GM23338 (cell line): Measurements from ENCODE around the gene USP6NL. TPM values are rescaled to one million over a fixed set of nuclear protein-coding genes. Genes with fewer than 3 reads are reported as not detected.

Experiments
- ATAC-seq: fragments of 200-7000 bp; cut with Tn5 transposase; 3 replicates; pipeline ENCODE4 v1.9.1; 2020
- DNase-seq: peaks from one replicate; pipeline ENCODE4 v3.0.0-alpha.2; 2015; ENCODE audit warnings: low spot score
- H2AFZ ChIP-seq: fragments of 200-600 bp; sonication (generic); 2 replicates; pipeline ENCODE4 v1.8.0; 2016; ENCODE audit warnings: antibody characterized with exemption, mild to moderate bottlenecking, moderate library complexity
- H3F3A ChIP-seq: fragments of 200-600 bp; sonication (generic); replicated peaks from 2 replicates; pipeline ENCODE4 v1.8.0; 2017; ENCODE audit warnings: antibody characterized with exemption, mixed run types, low read depth
- H3K27ac ChIP-seq: fragments of 200-600 bp; sonication (generic); 2 replicates; pipeline ENCODE4 v1.6.1; 2016; ENCODE audit warnings: low read depth
- H3K27me3 ChIP-seq: fragments of 200-600 bp; sonication (generic); 2 replicates; pipeline ENCODE4 v1.8.0; 2016; ENCODE audit warnings: mild to moderate bottlenecking, mixed run types, moderate library complexity; ENCODE audit not compliant: insufficient read depth
- H3K36me3 ChIP-seq: fragments of 200-600 bp; sonication (generic); 2 replicates; pipeline ENCODE4 v1.8.0; 2016; ENCODE audit warnings: mild to moderate bottlenecking; ENCODE audit not compliant: insufficient read depth
- H3K4me1 ChIP-seq: fragments of 200-600 bp; sonication (generic); 2 replicates; pipeline ENCODE4 v1.8.0; 2016; ENCODE audit warnings: mild to moderate bottlenecking, moderate library complexity; ENCODE audit not compliant: insufficient read depth
- H3K4me2 ChIP-seq: fragments of 200-600 bp; sonication (generic); 2 replicates; pipeline ENCODE4 v1.7.1; 2017; ENCODE audit warnings: mixed run types
- H3K4me3 ChIP-seq: fragments of 200-600 bp; sonication (generic); 2 replicates; pipeline ENCODE4 v1.6.1; 2016; ENCODE audit warnings: mixed run types
- H3K79me2 ChIP-seq: fragments of 200-600 bp; sonication (generic); replicated peaks from 2 replicates; pipeline ENCODE4 v1.8.0; 2017; ENCODE audit warnings: mild to moderate bottlenecking; ENCODE audit not compliant: insufficient read depth
- H3K9me2 ChIP-seq: fragments of 200-600 bp; sonication (generic); 2 replicates; pipeline ENCODE4 v1.8.0; 2017; ENCODE audit not compliant: insufficient read depth
- H4K20me1 ChIP-seq: fragments of 200-600 bp; sonication (generic); replicated peaks from 2 replicates; pipeline ENCODE4 v1.8.0; 2017; ENCODE audit warnings: mild to moderate bottlenecking; ENCODE audit not compliant: insufficient read depth
- H3K27ac Mint-ChIP-seq: 2 replicates; pipeline ENCODE4 v1.8.0; 2020; ENCODE audit warnings: inconsistent platforms, mild to moderate bottlenecking, moderate library complexity, mixed read lengths
- H3K27me3 Mint-ChIP-seq: 3 replicates; pipeline ENCODE4 v1.8.0; 2022; ENCODE audit warnings: low read depth, mild to moderate bottlenecking, moderate library complexity, mixed read lengths, inconsistent platforms; ENCODE audit not compliant: insufficient read depth, poor library complexity
- H3K36me3 Mint-ChIP-seq: 3 replicates; pipeline ENCODE4 v1.8.0; 2021; ENCODE audit warnings: low read depth, mild to moderate bottlenecking, inconsistent platforms, moderate library complexity, mixed read lengths
- H3K4me1 Mint-ChIP-seq: 3 replicates; pipeline ENCODE4 v1.8.0; 2020; ENCODE audit warnings: mild to moderate bottlenecking, inconsistent platforms, mixed read lengths
- H3K4me3 Mint-ChIP-seq: 3 replicates; pipeline ENCODE4 v1.8.0; 2021; ENCODE audit warnings: moderate library complexity, mild to moderate bottlenecking, inconsistent platforms, mixed read lengths
- H3K9me3 Mint-ChIP-seq: 3 replicates; pipeline ENCODE4 v1.8.0; 2020; ENCODE audit warnings: moderate library complexity, mild to moderate bottlenecking, inconsistent platforms, mixed read lengths
- CREB1 ChIP-seq: fragments of 250-450 bp; sonication (Bioruptor Pico); IDR thresholded peaks from 2 replicates; pipeline ENCODE4 v1.5.0; 2020; ENCODE audit warnings: low read depth, mild to moderate bottlenecking, moderate library complexity
- CTCF ChIP-seq, 2 experiments: fragments of 200-600 bp in 1 of 2; sonication (generic) in 1 of 2; conservative IDR thresholded peaks; 2 replicates each; pipeline versions ENCODE4 v1.5.1 to v1.6.1; 2016 to 2017; ENCODE audit warnings: antibody characterized with exemption in 2 of 2, low read depth in 2 of 2, mild to moderate bottlenecking in 2 of 2, moderate library complexity in 1 of 2
- ETS1 ChIP-seq: IDR thresholded peaks from 2 replicates; pipeline ENCODE4 v1.6.1; 2016; ENCODE audit warnings: antibody characterized with exemption
- EZH2 ChIP-seq: fragments of 200-600 bp; sonication (generic); IDR thresholded peaks from one replicate; pipeline ENCODE4 v1.8.0; 2017; ENCODE audit warnings: antibody characterized with exemption, mild to moderate bottlenecking, low read depth; ENCODE audit not compliant: unreplicated experiment
- EZH2phosphoT487 ChIP-seq: fragments of 200-600 bp; sonication (generic); IDR thresholded peaks from one replicate; pipeline ENCODE4 v1.8.1; 2018; ENCODE audit warnings: antibody characterized with exemption; ENCODE audit not compliant: unreplicated experiment
- JUNB ChIP-seq: IDR thresholded peaks from one replicate; pipeline ENCODE4 v1.6.1; 2016; ENCODE audit warnings: antibody characterized with exemption; ENCODE audit not compliant: unreplicated experiment
- NANOG ChIP-seq: IDR thresholded peaks from 2 replicates; pipeline ENCODE4 v1.6.1; 2016; ENCODE audit warnings: antibody characterized with exemption, borderline replicate concordance
- POLR2AphosphoS5 ChIP-seq: IDR thresholded peaks from 2 replicates; pipeline ENCODE4 v1.6.1; 2016; ENCODE audit warnings: antibody characterized with exemption, low read depth
- REST ChIP-seq: IDR thresholded peaks from one replicate; pipeline ENCODE4 v1.6.1; 2018; ENCODE audit warnings: antibody characterized with exemption; ENCODE audit not compliant: unreplicated experiment
- STAT1 ChIP-seq: IDR thresholded peaks from one replicate; pipeline ENCODE4 v1.6.1; 2016; ENCODE audit warnings: antibody characterized with exemption; ENCODE audit not compliant: unreplicated experiment
- ZNF114 ChIP-seq: fragments of 250-450 bp; sonication (Bioruptor Pico); IDR thresholded peaks from 2 replicates; pipeline ENCODE4 v1.5.0; 2020; ENCODE audit warnings: mild to moderate bottlenecking, moderate library complexity
- ZNF331 ChIP-seq: fragments of 250-450 bp; sonication (Bioruptor Pico); IDR thresholded peaks from 2 replicates; pipeline ENCODE4 v1.5.0; 2020; ENCODE audit warnings: low read depth, mild to moderate bottlenecking, moderate library complexity
- polyA plus RNA-seq: library from polyadenylated mRNA; unstranded; fragments of >200 nt; fragmentation: Nextera tagmentation; extraction: Ambion mirVana; gene quantifications from 2 replicates; pipeline ENCODE4 v1.2.1, GENCODE V29; 2016
- total RNA-seq: library from RNA; depleted of rRNA; stranded (reverse); fragments of >200 nt; shearing (Covaris generic); gene quantifications from 2 replicates; pipeline ENCODE4 v1.2.3, GENCODE V29; 2014
- TF ChIP-seq, protein P1 (sequence below): fragments of 250-450 bp; sonication (Bioruptor Pico); IDR thresholded peaks from 2 replicates; pipeline ENCODE4 v1.5.0; 2020; ENCODE audit warnings: mild to moderate bottlenecking, moderate library complexity

Gene USP6NL
- total and polyA plus RNA-seq, 2 experiments from 2014 or later: 8.1 to 29.7 TPM

DNA sequence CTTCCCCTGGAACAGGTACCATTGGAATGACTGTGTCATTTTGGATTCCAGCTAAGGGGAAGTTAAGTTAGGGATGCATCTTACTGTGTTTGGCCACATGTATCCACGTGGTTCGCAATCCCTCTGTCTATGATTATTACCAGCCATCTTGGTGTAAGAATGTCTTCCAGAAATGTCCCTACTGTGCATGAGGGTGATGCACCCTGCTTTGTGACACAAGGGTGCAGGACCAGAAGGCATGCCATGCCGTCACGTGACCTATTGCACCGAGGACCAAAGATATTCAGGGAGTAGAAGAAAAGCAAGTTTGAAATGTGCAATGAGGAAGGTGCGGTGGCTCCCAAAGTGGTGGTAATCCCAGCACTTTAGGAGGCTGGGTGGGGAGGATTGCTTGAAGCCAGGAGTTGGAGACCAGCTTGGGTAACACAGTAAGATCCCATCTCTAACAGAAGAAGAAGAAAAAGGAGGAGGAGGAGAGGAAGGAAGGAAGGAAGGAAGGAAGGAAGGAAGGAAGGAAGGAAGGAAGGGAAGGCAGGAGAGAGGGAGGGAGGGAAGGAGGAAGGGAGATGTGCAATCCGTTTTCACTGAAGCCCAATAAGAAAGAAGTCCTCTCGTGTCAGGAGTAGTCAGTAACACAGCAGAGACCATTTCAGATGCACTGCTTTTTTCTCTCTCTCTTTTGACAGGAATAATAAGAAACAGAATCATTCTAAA is 42.5 kb upstream of the USP6NL start:
- Histone ChIP-seq H2AFZ (no peak overlapping the region; the same call in 1 of the 2 replicates), H4K20me1 (no peaks in the 10 kb centered on the region), H3K36me3 (no peaks in the 10 kb centered on the region), H3K9me2 (no peaks in the 10 kb centered on the region), H3K27me3 (no peaks in the 10 kb centered on the region), H3K79me2 (no peaks in the 10 kb centered on the region), H3K4me1 (no peaks in the 10 kb centered on the region), H3K4me3 (no peak overlapping the region), H3F3A (no peaks in the 10 kb centered on the region), H3K4me2 (no peak overlapping the region), H3K27ac (no peak overlapping the region)
- no peaks in the 10 kb centered on the region for H3K4me1 Mint-ChIP-seq
- ATAC-seq (no peak), DNase-seq (no peak)
- no peak overlapping the region for H3K4me3 Mint-ChIP-seq
- TF ChIP-seq JUNB (no peak), NANOG (no peak), STAT1 (no peak), CREB1 (CRISPR knock-in tag) (no peak), REST (no peak), CTCF (conservative IDR thresholded peaks at IDR 0.05; ENCODE audit: low read depth in 2 of 2) (no peak), ZNF114 (CRISPR knock-in tag) (no peak), EZH2phosphoT487 (no peak), ETS1 (no peak), EZH2 (no peak), ZNF331 (CRISPR knock-in tag) (no peak), POLR2AphosphoS5 (no peak)
- TF ChIP-seq, protein P1, sequence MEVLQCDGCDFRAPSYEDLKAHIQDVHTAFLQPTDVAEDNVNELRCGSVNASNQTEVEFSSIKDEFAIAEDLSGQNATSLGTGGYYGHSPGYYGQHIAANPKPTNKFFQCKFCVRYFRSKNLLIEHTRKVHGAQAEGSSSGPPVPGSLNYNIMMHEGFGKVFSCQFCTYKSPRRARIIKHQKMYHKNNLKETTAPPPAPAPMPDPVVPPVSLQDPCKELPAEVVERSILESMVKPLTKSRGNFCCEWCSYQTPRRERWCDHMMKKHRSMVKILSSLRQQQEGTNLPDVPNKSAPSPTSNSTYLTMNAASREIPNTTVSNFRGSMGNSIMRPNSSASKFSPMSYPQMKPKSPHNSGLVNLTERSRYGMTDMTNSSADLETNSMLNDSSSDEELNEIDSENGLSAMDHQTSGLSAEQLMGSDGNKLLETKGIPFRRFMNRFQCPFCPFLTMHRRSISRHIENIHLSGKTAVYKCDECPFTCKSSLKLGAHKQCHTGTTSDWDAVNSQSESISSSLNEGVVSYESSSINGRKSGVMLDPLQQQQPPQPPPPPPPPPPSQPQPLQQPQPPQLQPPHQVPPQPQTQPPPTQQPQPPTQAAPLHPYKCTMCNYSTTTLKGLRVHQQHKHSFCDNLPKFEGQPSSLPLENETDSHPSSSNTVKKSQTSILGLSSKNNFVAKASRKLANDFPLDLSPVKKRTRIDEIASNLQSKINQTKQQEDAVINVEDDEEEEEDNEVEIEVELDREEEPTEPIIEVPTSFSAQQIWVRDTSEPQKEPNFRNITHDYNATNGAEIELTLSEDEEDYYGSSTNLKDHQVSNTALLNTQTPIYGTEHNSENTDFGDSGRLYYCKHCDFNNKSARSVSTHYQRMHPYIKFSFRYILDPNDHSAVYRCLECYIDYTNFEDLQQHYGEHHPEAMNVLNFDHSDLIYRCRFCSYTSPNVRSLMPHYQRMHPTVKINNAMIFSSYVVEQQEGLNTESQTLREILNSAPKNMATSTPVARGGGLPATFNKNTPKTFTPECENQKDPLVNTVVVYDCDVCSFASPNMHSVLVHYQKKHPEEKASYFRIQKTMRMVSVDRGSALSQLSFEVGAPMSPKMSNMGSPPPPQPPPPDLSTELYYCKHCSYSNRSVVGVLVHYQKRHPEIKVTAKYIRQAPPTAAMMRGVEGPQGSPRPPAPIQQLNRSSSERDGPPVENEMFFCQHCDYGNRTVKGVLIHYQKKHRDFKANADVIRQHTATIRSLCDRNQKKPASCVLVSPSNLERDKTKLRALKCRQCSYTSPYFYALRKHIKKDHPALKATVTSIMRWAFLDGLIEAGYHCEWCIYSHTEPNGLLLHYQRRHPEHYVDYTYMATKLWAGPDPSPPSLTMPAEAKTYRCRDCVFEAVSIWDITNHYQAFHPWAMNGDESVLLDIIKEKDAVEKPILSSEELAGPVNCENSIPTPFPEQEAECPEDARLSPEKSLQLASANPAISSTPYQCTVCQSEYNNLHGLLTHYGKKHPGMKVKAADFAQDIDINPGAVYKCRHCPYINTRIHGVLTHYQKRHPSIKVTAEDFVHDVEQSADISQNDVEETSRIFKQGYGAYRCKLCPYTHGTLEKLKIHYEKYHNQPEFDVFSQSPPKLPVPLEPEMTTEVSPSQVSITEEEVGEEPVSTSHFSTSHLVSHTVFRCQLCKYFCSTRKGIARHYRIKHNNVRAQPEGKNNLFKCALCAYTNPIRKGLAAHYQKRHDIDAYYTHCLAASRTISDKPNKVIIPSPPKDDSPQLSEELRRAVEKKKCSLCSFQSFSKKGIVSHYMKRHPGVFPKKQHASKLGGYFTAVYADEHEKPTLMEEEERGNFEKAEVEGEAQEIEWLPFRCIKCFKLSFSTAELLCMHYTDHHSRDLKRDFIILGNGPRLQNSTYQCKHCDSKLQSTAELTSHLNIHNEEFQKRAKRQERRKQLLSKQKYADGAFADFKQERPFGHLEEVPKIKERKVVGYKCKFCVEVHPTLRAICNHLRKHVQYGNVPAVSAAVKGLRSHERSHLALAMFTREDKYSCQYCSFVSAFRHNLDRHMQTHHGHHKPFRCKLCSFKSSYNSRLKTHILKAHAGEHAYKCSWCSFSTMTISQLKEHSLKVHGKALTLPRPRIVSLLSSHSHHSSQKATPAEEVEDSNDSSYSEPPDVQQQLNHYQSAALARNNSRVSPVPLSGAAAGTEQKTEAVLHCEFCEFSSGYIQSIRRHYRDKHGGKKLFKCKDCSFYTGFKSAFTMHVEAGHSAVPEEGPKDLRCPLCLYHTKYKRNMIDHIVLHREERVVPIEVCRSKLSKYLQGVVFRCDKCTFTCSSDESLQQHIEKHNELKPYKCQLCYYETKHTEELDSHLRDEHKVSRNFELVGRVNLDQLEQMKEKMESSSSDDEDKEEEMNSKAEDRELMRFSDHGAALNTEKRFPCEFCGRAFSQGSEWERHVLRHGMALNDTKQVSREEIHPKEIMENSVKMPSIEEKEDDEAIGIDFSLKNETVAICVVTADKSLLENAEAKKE (CRISPR knock-in tag): no peak
- no peaks in the 10 kb centered on the region for H3K36me3 Mint-ChIP-seq
- H3K27me3 Mint-ChIP-seq: peaks cover 3% of the 10 kb centered on the region
- no peaks in the 10 kb centered on the region; the same call in 2 of the 3 replicates for H3K9me3 Mint-ChIP-seq
- H3K27ac Mint-ChIP-seq: no peak overlapping the region
